ENCODE results near the gene BAX. TPM values are rescaled to one million over a fixed set of nuclear protein-coding genes. Genes with fewer than 3 reads are reported as not detected.

The BAX gene
- total RNA-seq = 55.3 and 64.6 TPM in 2 replicates

DNA sequence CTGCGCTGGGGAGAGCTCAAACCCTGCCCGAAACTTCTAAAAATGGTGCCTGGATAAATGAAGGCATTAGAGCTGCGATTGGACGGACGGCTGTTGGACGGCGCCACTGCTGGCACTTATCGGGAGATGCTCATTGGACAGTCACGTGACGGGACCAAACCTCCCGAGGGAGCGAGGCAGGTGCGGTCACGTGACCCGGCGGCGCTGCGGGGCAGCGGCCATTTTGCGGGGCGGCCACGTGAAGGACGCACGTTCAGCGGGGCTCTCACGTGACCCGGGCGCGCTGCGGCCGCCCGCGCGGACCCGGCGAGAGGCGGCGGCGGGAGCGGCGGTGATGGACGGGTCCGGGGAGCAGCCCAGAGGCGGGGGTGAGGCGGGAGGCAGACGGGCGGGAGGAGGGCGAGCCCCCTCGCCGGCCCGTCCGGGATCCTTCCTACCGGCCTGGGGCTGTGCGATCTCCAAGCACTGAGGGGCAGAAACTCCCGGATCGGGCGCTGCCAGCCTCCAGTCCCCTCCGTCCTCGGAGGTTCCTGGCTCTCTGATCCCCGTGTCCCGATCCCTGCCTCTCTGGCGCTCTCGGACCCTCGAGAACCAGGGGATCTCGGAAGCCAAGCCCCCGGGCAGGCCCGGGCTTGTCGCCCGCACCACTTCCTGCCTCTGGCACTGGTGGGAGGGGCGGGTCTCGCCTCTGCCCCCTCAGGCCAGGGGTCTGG, at the start of gene BAX:
Gene BAX (plus strand): TSS at position 281 of the 713 bp plus-strand sequence. CDS start 54 bp downstream, at position 335.

DNA sequence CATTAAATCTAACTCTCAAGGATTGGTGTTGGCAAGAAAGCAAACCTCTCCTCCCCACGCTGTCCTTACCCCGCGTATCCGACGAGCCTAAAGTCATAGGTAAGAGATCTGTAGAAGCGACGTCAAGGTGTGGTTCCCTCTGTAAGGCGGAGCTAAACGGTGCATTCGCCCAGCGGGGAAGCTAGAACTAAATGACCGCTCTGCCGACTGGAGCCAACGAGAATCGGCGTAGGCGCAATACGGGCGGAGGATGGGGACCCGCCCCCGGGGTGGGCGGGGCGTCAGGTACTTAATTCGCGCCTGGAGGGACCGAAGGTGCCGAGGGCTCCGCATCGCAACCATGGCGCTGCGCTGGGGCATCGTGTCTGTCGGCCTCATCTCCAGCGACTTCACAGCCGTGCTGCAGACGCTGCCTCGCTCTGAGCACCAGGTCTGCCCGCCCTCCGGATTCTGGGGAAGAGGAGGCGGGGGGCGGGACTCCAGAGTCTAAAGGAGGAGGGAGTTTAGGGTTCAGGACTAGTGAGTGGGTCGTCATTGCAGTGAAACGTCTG, 21.2 kb upstream of the BAX start, which contains the start of gene DHDH:
Gene DHDH (plus strand): TSS at position 318 of the 551 bp plus-strand sequence. CDS start 23 bp downstream, at position 341.

GRCh38 chr19:48965040-48965805, 10.5 kb downstream of the BAX start, which contains the start of gene FTL:
FTL (plus strand) TSS chr19:48965309; CDS start chr19:48965508, 199 bp downstream.

GRCh38 chr19:48993175-48994034, 38.7 kb downstream of the BAX start, which contains the start of the genes GYS1 and RUVBL2:
GYS1 (minus strand) TSS chr19:48993309; CDS start chr19:48993112, 197 bp downstream.
RUVBL2 (plus strand) TSS chr19:48993887; CDS start chr19:48993912, 25 bp downstream.

Other genes starting within 250 kb of the BAX start
- 0.34 and 0.57 TPM in 2 replicates for gene MAMSTR, start 235.2 kb upstream of the BAX start, total RNA-seq
- 0.71 and 1.4 TPM in 2 replicates for gene RASIP1, start 214.3 kb upstream of the BAX start, total RNA-seq
- gene IZUMO1, start 208.0 kb upstream of the BAX start, total RNA-seq = 0.36 and 0.68 TPM in 2 replicates
- 16.3 and 30.4 TPM in 2 replicates for gene FUT1, start 202.2 kb upstream of the BAX start, total RNA-seq
- gene FGF21, start 199.4 kb upstream of the BAX start, total RNA-seq = 0.21 and 0.34 TPM in 2 replicates
- gene BCAT2, start 143.8 kb upstream of the BAX start, total RNA-seq = 21.9 and 27.1 TPM in 2 replicates
- 2.9 and 5.1 TPM in 2 replicates for gene HSD17B14, start 118.4 kb upstream of the BAX start, total RNA-seq
- 1.0 and 4.2 TPM in 2 replicates for gene PLEKHA4, start 86.3 kb upstream of the BAX start, total RNA-seq
- gene PPP1R15A, start 82.5 kb upstream of the BAX start, total RNA-seq = 194 and 385 TPM in 2 replicates
- gene TULP2, start 56.1 kb upstream of the BAX start, total RNA-seq = 0.34 TPM in 1 of 2 replicates, not detected in the other
- gene NUCB1, start 54.6 kb upstream of the BAX start, total RNA-seq = 98.8 and 207 TPM in 2 replicates
- 1.6 and 14.7 TPM in 2 replicates for gene DHDH, start 21.2 kb upstream of the BAX start, total RNA-seq
- 3,338 and 4,738 TPM in 2 replicates for gene FTL, start 10.4 kb downstream of the BAX start, total RNA-seq
- 27.7 and 52.4 TPM in 2 replicates for gene GYS1, start 38.4 kb downstream of the BAX start, total RNA-seq
- gene RUVBL2, start 39.0 kb downstream of the BAX start, total RNA-seq = 140 and 155 TPM in 2 replicates
- gene LHB, start 62.2 kb downstream of the BAX start, total RNA-seq = 0.21 and 0.34 TPM in 2 replicates
- not detected in 2 replicates for gene CGB3, start 69.5 kb downstream of the BAX start, total RNA-seq
- gene CGB2, start 77.0 kb downstream of the BAX start, total RNA-seq = not detected in 2 replicates
- not detected in 2 replicates for gene CGB1, start 82.0 kb downstream of the BAX start, total RNA-seq
- not detected in 2 replicates for gene CGB5, start 89.0 kb downstream of the BAX start, total RNA-seq
- not detected in 2 replicates for gene CGB8, start 94.2 kb downstream of the BAX start, total RNA-seq
- gene CGB7, start 102.9 kb downstream of the BAX start, total RNA-seq = 1.4 and 2.3 TPM in 2 replicates
- 4.9 and 5.5 TPM in 2 replicates for gene NTF4, start 109.9 kb downstream of the BAX start, total RNA-seq
- under 0.01 TPM in 2 replicates for gene KCNA7, start 117.8 kb downstream of the BAX start, total RNA-seq
- gene SNRNP70, start 130.6 kb downstream of the BAX start, total RNA-seq = 67.0 and 139 TPM in 2 replicates
- gene LIN7B, start 159.5 kb downstream of the BAX start, total RNA-seq = 3.6 and 5.1 TPM in 2 replicates
- gene C19orf73, start 164.3 kb downstream of the BAX start, total RNA-seq = 1.7 and 2.7 TPM in 2 replicates
- 2.5 and 3.8 TPM in 2 replicates for gene PPFIA3, start 164.7 kb downstream of the BAX start, total RNA-seq
- under 0.01 TPM in 1 of 2 replicates, not detected in the other for gene HRC, start 200.5 kb downstream of the BAX start, total RNA-seq
- gene TRPM4, start 202.9 kb downstream of the BAX start, total RNA-seq = 22.2 and 28.5 TPM in 2 replicates

Data from nasal cavity respiratory epithelium epithelial cell of viscerocranial mucosa (primary cell).